ENCODE results near the gene MAGEA8. TPM values are rescaled to one million over a fixed set of nuclear protein-coding genes. Genes with fewer than 3 reads are reported as not detected.
"Not testable (repeated sequence)": the region's sequence is repeated elsewhere in the genome, so short reads cannot be mapped to it uniquely, and the experiment has no call there.

MAGEA8 gene
- not detected in 2 replicates for total RNA-seq (2014; rRNA removed; shearing (Covaris generic); ENCODE audit: low replicate concordance)

- Histone ChIP-seq H3K9me3 (no peaks in the 10 kb centered on the region), H3K36me3 (no peaks in the 10 kb centered on the region), H3K27me3 (no peaks in the 10 kb centered on the region), H3K4me3 (no peak within 1 kb of the TSS)
- no peak for DNase-seq
These were observed at the start of gene MAGEA8 for GRCh38 chrX:149881081-149881711. Gene MAGEA8 (plus strand): TSS chrX:149881183. CDS start chrX:149884273, 3,090 bp downstream.

DNA sequence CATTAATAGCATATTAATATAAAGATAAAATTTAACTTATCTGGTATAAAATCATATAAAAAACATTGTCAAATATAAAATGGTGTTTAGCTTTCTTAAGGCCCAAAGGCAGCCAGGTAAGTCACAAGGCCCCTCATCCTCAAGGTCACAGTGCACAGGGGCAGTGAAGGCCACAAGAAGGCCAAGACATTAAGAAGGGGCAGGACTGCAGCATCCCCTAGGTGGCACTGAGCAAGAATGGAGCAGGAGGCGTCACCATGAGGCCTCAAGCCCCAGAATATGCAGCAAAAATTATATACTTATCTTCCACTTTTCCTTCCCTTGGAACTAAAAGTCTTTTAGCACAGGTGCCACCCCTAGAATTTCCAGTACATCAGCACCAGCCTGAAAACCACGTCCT lies 49.5 kb upstream of the MAGEA8 start:
- no peaks in the 10 kb centered on the region for H3K27me3 ChIP-seq
- H3K4me3 ChIP-seq = no peak overlapping the region
- no peaks in the 10 kb centered on the region for H3K9me3 ChIP-seq
- H3K36me3 ChIP-seq = no peaks in the 10 kb centered on the region
- no peak for DNase-seq

- H3K27me3 ChIP-seq, H3K9me3 ChIP-seq, H3K36me3 ChIP-seq, DNase-seq, H3K4me3 ChIP-seq: not testable (repeated sequence)
These were observed 44.3 kb upstream of the MAGEA8 start for GRCh38 chrX:149836728-149837127.

- no peak for DNase-seq
- Histone ChIP-seq H3K27me3 (no peaks in the 10 kb centered on the region), H3K9me3 (no peaks in the 10 kb centered on the region), H3K36me3 (no peaks in the 10 kb centered on the region), H3K4me3 (no peak overlapping the region)
These were observed 43.8 kb upstream of the MAGEA8 start for GRCh38 chrX:149837167-149837566.

DNA sequence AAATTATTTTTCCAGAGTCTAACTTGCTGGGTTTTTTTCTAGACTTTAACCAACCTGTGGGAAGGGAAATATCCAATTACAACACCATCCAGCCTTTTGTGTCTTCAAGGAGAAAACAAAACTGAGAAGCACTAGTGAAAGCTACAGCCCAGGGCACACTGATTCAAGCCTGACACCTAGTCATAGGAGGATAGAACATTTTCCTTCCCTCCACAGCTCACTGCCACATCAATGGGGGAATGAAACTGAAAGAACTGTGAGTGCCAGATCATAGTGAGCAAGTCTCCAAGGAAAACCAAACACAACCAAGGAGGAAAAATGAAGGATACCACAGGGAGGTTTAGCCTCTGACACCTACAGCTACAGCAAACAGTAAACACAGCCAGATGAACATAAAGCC lies 43.3 kb upstream of the MAGEA8 start:
- Histone ChIP-seq H3K36me3 (no peaks in the 10 kb centered on the region), H3K4me3 (no peak overlapping the region), H3K9me3 (no peaks in the 10 kb centered on the region), H3K27me3 (no peaks in the 10 kb centered on the region)
- DNase-seq = no peak

DNA sequence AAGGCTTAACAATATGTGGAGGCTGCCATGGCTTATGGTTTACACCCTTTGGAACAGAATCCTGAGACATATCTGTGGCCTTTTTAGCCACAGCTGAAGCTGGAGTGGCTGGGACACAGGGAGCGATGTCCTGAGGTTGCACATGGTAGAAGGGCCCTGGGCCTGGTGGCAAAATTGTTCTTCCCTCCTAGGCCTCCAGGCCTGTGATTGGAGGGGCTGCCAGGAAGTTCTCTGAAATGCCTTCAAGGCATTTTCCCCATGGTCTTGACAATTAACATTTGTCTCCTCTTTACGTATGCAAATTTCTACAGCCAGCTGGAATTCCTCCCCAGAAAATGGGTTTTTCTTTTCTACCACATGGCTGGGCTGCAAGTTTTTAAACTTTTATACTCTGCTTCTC lies 39.1 kb upstream of the MAGEA8 start:
- Histone ChIP-seq H3K4me3 (no peak overlapping the region), H3K9me3 (no peaks in the 10 kb centered on the region), H3K27me3 (no peaks in the 10 kb centered on the region), H3K36me3 (no peaks in the 10 kb centered on the region)
- DNase-seq = no peak

GRCh38 chrX:149845385-149845784 lies 35.6 kb upstream of the MAGEA8 start:
- DNase-seq = no peak
- no peak overlapping the region for H3K4me3 ChIP-seq
- no peaks in the 10 kb centered on the region for H3K9me3 ChIP-seq
- no peaks in the 10 kb centered on the region for H3K27me3 ChIP-seq
- no peaks in the 10 kb centered on the region for H3K36me3 ChIP-seq

DNA sequence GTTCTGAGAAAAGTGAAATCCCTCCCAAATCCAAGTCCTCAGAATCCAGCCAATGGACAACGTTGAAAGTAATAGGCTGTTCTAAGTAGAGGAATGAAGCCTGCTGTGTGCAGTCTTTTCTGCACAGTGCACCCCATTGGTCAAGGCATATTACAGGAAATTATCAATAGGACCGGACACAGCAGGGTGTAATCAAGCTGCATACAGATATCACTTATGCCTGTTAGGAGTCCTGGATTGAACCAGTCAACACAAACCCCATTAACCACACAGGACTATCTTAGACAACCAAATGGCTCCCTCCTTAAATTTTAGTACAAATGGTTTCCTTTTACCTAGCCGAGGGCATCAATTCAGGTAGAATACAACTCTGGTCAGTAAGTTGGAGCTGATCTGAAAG lies 34.2 kb upstream of the MAGEA8 start:
- Histone ChIP-seq H3K27me3 (no peaks in the 10 kb centered on the region), H3K4me3 (no peak overlapping the region), H3K36me3 (no peaks in the 10 kb centered on the region), H3K9me3 (no peaks in the 10 kb centered on the region)
- DNase-seq = no peak

DNA sequence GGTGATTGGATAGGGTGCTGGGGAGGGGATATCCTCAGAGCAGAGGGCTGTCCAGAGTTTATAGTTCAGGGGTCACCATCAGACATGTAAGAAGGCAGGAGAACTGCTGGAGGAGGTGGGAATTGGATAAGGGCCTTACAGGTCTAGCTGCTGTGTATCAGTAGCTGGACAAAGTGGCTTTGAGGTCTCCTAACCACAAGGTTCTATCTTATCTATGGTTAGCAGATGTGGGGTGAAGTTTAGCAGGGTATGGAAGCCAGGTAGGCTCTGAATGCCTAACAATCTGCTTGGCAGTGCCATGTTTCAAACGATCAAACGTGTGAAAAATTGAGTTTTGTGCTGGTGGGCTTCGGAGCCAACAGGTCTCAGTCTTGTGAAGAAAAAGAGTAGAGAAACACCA lies 32.1 kb upstream of the MAGEA8 start:
- no peaks in the 10 kb centered on the region for H3K9me3 ChIP-seq
- no peak overlapping the region for H3K4me3 ChIP-seq
- H3K36me3 ChIP-seq = no peaks in the 10 kb centered on the region
- no peak for DNase-seq
- no peaks in the 10 kb centered on the region for H3K27me3 ChIP-seq

- Histone ChIP-seq H3K27me3 (no peaks in the 10 kb centered on the region), H3K36me3 (no peaks in the 10 kb centered on the region), H3K4me3 (no peak overlapping the region), H3K9me3 (no peaks in the 10 kb centered on the region)
- DNase-seq = no peak
These were observed 31.2 kb upstream of the MAGEA8 start for GRCh38 chrX:149849787-149850186.

- DNase-seq = no peak
- H3K4me3 ChIP-seq = no peak overlapping the region
These were observed 29.1 kb upstream of the MAGEA8 start for GRCh38 chrX:149851864-149852263.

DNA sequence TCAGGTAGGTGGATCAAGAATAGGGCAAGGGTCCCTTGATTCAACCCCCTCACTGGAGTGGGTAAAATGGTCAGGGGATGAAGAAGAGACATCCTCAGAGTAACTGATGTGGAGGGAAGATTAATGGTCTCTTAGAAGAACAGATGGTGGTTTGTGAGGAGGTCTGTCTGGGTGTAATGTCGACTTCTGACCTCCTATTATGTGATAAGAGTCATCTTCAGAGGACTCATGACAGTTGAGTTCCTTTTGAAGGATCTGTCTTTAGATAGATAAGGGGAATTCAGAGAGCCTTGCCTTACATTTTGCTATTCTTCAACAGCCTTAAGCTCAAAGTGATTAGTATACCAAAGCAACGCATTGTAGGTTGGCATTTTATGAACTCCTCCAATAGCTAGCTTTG lies 27.1 kb upstream of the MAGEA8 start:
- Histone ChIP-seq H3K36me3 (no peaks in the 10 kb centered on the region), H3K9me3 (no peaks in the 10 kb centered on the region), H3K4me3 (no peak overlapping the region), H3K27me3 (no peaks in the 10 kb centered on the region)
- no peak for DNase-seq

More at GRCh38 chrX:149851864-149852263, 29.1 kb upstream of the MAGEA8 start:
- Histone ChIP-seq H3K9me3 (no peaks in the 10 kb centered on the region), H3K36me3 (no peaks in the 10 kb centered on the region), H3K27me3 (no peaks in the 10 kb centered on the region)

GRCh38 chrX:149858592-149858991 lies 22.4 kb upstream of the MAGEA8 start:
- no peak for DNase-seq
- H3K36me3 ChIP-seq = no peaks in the 10 kb centered on the region
- H3K4me3 ChIP-seq = no peak overlapping the region
- H3K9me3 ChIP-seq = no peaks in the 10 kb centered on the region
- no peaks in the 10 kb centered on the region for H3K27me3 ChIP-seq

- no peaks in the 10 kb centered on the region for H3K27me3 ChIP-seq
- DNase-seq = no peak
- H3K4me3 ChIP-seq = no peak overlapping the region
- no peaks in the 10 kb centered on the region for H3K9me3 ChIP-seq
- no peaks in the 10 kb centered on the region for H3K36me3 ChIP-seq
These were observed 20.5 kb upstream of the MAGEA8 start for GRCh38 chrX:149860445-149860844.

DNA sequence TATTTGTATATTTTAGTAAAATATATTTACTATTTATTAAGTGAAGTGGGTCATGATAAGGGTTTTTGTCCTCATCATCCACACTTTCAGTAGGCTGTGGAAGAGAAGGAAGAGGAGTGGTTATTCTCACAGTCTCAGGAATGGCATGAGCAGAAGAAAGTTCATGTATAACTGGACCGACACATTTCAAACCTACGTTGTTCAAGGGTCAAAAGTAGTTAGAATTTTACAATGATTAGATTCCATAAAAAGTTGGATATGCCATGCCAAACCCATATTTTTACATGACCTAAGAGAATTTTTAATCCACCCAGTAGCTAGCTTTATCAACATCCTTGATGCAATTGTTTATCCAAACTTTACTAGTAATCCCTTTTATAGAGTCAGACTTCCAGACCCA lies 15.6 kb upstream of the MAGEA8 start:
- no peak for DNase-seq
- Histone ChIP-seq H3K27me3 (no peaks in the 10 kb centered on the region), H3K4me3 (no peak overlapping the region)

GRCh38 chrX:149867488-149867887 lies 13.5 kb upstream of the MAGEA8 start:
- Histone ChIP-seq H3K27me3 (no peaks in the 10 kb centered on the region), H3K9me3 (no peaks in the 10 kb centered on the region), H3K36me3 (no peaks in the 10 kb centered on the region), H3K4me3 (no peak overlapping the region)
- no peak for DNase-seq

More for the DNA sequence above, 15.6 kb upstream of the MAGEA8 start:
- Histone ChIP-seq H3K9me3 (no peaks in the 10 kb centered on the region), H3K36me3 (no peaks in the 10 kb centered on the region)

- Histone ChIP-seq H3K4me3 (no peak overlapping the region), H3K36me3 (no peaks in the 10 kb centered on the region), H3K9me3 (no peaks in the 10 kb centered on the region), H3K27me3 (no peaks in the 10 kb centered on the region)
- no peak for DNase-seq
These were observed 10.1 kb upstream of the MAGEA8 start for GRCh38 chrX:149870840-149871239.

- H3K4me3 ChIP-seq = no peak overlapping the region
- DNase-seq = no peak
- no peaks in the 10 kb centered on the region for H3K36me3 ChIP-seq
- no peaks in the 10 kb centered on the region for H3K9me3 ChIP-seq
- no peaks in the 10 kb centered on the region for H3K27me3 ChIP-seq
These were observed 9.6 kb upstream of the MAGEA8 start for GRCh38 chrX:149871433-149871832.

GRCh38 chrX:149871940-149872339 lies 9.0 kb upstream of the MAGEA8 start:
- no peak overlapping the region for H3K4me3 ChIP-seq
- H3K27me3 ChIP-seq = no peaks in the 10 kb centered on the region
- H3K36me3 ChIP-seq = no peaks in the 10 kb centered on the region
- no peak for DNase-seq
- H3K9me3 ChIP-seq = no peaks in the 10 kb centered on the region

Data from MG63 (cell line).